Stimulated activated CD8-positive, alpha-beta memory T cell treated with anti-CD3 and anti-CD28 coated beads, Interleukin-4, amount 100 ng/mL, for 48 hours (primary cell): ENCODE data around the gene TADA2B.

Source experiments
- DNase-seq: peaks from one replicate; pipeline ENCODE4 v3.0.0-alpha.2; 2020

Gene TADA2B

GRCh38 chr4:7019367-7019766, 23.8 kb upstream of the TADA2B start:
- DNase-seq: no peak

GRCh38 chr4:7020290-7020689, 22.9 kb upstream of the TADA2B start:
- DNase-seq: no peak

- DNase-seq: no peak
Measured at GRCh38 chr4:7020856-7021255, 22.3 kb upstream of the TADA2B start.

- DNase-seq: no peak
Measured at GRCh38 chr4:7021355-7021754, 21.8 kb upstream of the TADA2B start.

GRCh38 chr4:7021930-7022664, 21.1 kb upstream of the TADA2B start:
- DNase-seq: no peak

- no peak for DNase-seq
Measured at GRCh38 chr4:7023486-7023885, 19.7 kb upstream of the TADA2B start.

GRCh38 chr4:7023901-7024300, 19.3 kb upstream of the TADA2B start:
- no peak for DNase-seq

GRCh38 chr4:7024336-7024890, 18.8 kb upstream of the TADA2B start:
- no peak for DNase-seq

- no peak for DNase-seq
Measured at GRCh38 chr4:7025040-7025602, 18.1 kb upstream of the TADA2B start.

GRCh38 chr4:7026107-7026506, 17.1 kb upstream of the TADA2B start:
- no peak for DNase-seq

GRCh38 chr4:7027284-7027683, 15.9 kb upstream of the TADA2B start:
- DNase-seq: no peak

- no peak for DNase-seq
Measured at GRCh38 chr4:7027913-7028312, 15.3 kb upstream of the TADA2B start.

GRCh38 chr4:7029212-7029611, 14.0 kb upstream of the TADA2B start:
- DNase-seq: no peak

- no peak for DNase-seq
Measured at GRCh38 chr4:7029921-7030320, 13.3 kb upstream of the TADA2B start.

GRCh38 chr4:7030856-7031255, 12.3 kb upstream of the TADA2B start:
- no peak for DNase-seq

GRCh38 chr4:7031558-7032449, 11.4 kb upstream of the TADA2B start:
- no peak for DNase-seq

GRCh38 chr4:7032596-7032995, 10.6 kb upstream of the TADA2B start:
- no peak for DNase-seq

- DNase-seq: no peak
Measured at GRCh38 chr4:7034262-7035081, 8.7 kb upstream of the TADA2B start.

- DNase-seq: no peak
Measured at GRCh38 chr4:7037425-7037824, 5.7 kb upstream of the TADA2B start.

GRCh38 chr4:7040765-7041164, 2.4 kb upstream of the TADA2B start:
- no peak for DNase-seq

GRCh38 chr4:7041246-7041645, 1.9 kb upstream of the TADA2B start:
- DNase-seq: no peak

- no peak for DNase-seq
Measured at GRCh38 chr4:7041801-7042502, 1.2 kb upstream of the TADA2B start.
